Liver (tissue), 9 donors: ENCODE data around the gene NPRL2. TPM values are rescaled to one million over a fixed set of nuclear protein-coding genes. Genes with fewer than 3 reads are reported as not detected.
A peak's percentile ranks its signal among the peaks of the same experiment; 100 is the strongest.

Experiments used
- DNase-seq: peaks from one replicate; pipeline ENCODE4 v3.0.0-alpha.2; 2017; ENCODE audit warnings: low spot score
- H3K27ac ChIP-seq, 2 donors: one replicate each; pipeline ENCODE4 v1.7.0; 2013; ENCODE audit warnings: inconsistent platforms in 2 of 2, low read length in 2 of 2, control low read depth in 1 of 2, low read depth in 1 of 2, mild to moderate bottlenecking in 1 of 2
- H3K27me3 ChIP-seq, 4 donors: one replicate each; pipeline versions ENCODE4 v1.6.1 to v1.7.0; 2013; ENCODE audit warnings: low read length in 3 of 4, inconsistent platforms in 1 of 4, mild to moderate bottlenecking in 1 of 4, moderate library complexity in 1 of 4; ENCODE audit not compliant: control insufficient read depth in 4 of 4, insufficient read depth in 4 of 4
- H3K36me3 ChIP-seq, 4 donors: one replicate each; pipeline versions ENCODE4 v1.6.1 to v1.7.0; 2013; ENCODE audit warnings: low read length in 3 of 4, mild to moderate bottlenecking in 3 of 4, low read depth in 1 of 4, moderate library complexity in 1 of 4; ENCODE audit not compliant: control insufficient read depth in 4 of 4, insufficient read depth in 3 of 4
- H3K4me1 ChIP-seq, 4 donors: one replicate each; pipeline versions ENCODE4 v1.6.1 to v1.7.0; 2013; ENCODE audit warnings: low read length in 3 of 4, mild to moderate bottlenecking in 3 of 4, moderate library complexity in 1 of 4; ENCODE audit not compliant: control insufficient read depth in 4 of 4, insufficient read depth in 4 of 4
- H3K4me3 ChIP-seq, 3 donors: one replicate each; pipeline versions ENCODE4 v1.6.1 to v1.7.0; 2013; ENCODE audit warnings: low read length in 3 of 3, control low read depth in 1 of 3, low read depth in 1 of 3, mild to moderate bottlenecking in 1 of 3
- H3K9ac ChIP-seq, 2 donors: one replicate each; pipeline ENCODE4 v1.7.0; 2013; ENCODE audit warnings: low read length in 2 of 2, mild to moderate bottlenecking in 2 of 2, moderate library complexity in 2 of 2, control low read depth in 1 of 2, low read depth in 1 of 2
- H3K9me3 ChIP-seq, 4 donors: one replicate each; pipeline versions ENCODE4 v1.6.1 to v1.7.0; 2013; ENCODE audit warnings: low read length in 3 of 4; ENCODE audit not compliant: control insufficient read depth in 4 of 4
- ATF3 ChIP-seq: IDR thresholded peaks from 2 replicates; pipeline ENCODE4 v1.6.1; 2016; ENCODE audit warnings: antibody characterized with exemption
- FOXA2 ChIP-seq: IDR thresholded peaks from 2 replicates; pipeline ENCODE4 v1.6.1; 2016; ENCODE audit warnings: antibody characterized with exemption
- GABPA ChIP-seq, 2 donors: IDR thresholded peaks in 1 of 2; conservative IDR thresholded peaks in 1 of 2; 2 replicates each; pipeline ENCODE4 v1.6.1; 2016; ENCODE audit warnings: antibody characterized with exemption in 2 of 2, mild to moderate bottlenecking in 1 of 2, moderate library complexity in 1 of 2
- HNF4A ChIP-seq, 2 donors: conservative IDR thresholded peaks; 2 replicates each; pipeline ENCODE4 v1.6.1; 2016; ENCODE audit warnings: antibody characterized with exemption in 2 of 2, mild to moderate bottlenecking in 2 of 2
- HNF4G ChIP-seq: IDR thresholded peaks from 2 replicates; pipeline ENCODE4 v1.6.1; 2016; ENCODE audit warnings: antibody characterized with exemption
- MAX ChIP-seq: IDR thresholded peaks from 2 replicates; pipeline ENCODE4 v1.6.1; 2016; ENCODE audit warnings: antibody characterized with exemption
- NR2F2 ChIP-seq: IDR thresholded peaks from 2 replicates; pipeline ENCODE4 v1.6.1; 2016; ENCODE audit warnings: antibody characterized with exemption
- RAD21 ChIP-seq, 2 donors: IDR thresholded peaks; 2 replicates each; pipeline ENCODE4 v1.6.1; 2016; ENCODE audit warnings: antibody characterized with exemption in 2 of 2, mild to moderate bottlenecking in 2 of 2
- REST ChIP-seq: IDR thresholded peaks from 2 replicates; pipeline ENCODE4 v1.6.1; 2016; ENCODE audit warnings: antibody characterized with exemption, mild to moderate bottlenecking
- RXRA ChIP-seq, 2 donors: IDR thresholded peaks; 2 replicates each; pipeline ENCODE4 v1.6.1; 2017 to 2018; ENCODE audit warnings: antibody characterized with exemption in 2 of 2, mild to moderate bottlenecking in 1 of 2
- TAF1 ChIP-seq: conservative IDR thresholded peaks from 2 replicates; pipeline ENCODE4 v1.6.1; 2016; ENCODE audit warnings: antibody characterized with exemption, mild to moderate bottlenecking
- YY1 ChIP-seq: IDR thresholded peaks from 2 replicates; pipeline ENCODE4 v1.6.1; 2016; ENCODE audit warnings: antibody characterized with exemption, mild to moderate bottlenecking
- ZBTB33 ChIP-seq: IDR thresholded peaks from 2 replicates; pipeline ENCODE4 v1.6.1; 2016; ENCODE audit warnings: antibody characterized with exemption
- WGBS: extraction: QIAGEN DNeasy Blood & Tissue Kit; methylation state at CpG from one replicate; pipeline ENCODE4 v1.1.7; 2013; 5-methylcytosine and 5-hydroxymethylcytosine counted together
- polyA plus RNA-seq, 2 donors: library from polyadenylated mRNA; stranded (reverse) in 1 of 2; unstranded in 1 of 2; fragments of 200-250 nt in 1 of 2; fragments of >200 nt in 1 of 2; fragmentation: Nextera tagmentation in 1 of 2; extraction: Ambion mirVana in 1 of 2; gene quantifications; one replicate each; pipeline versions ENCODE4 v1.2.1 to v1.2.3, GENCODE V29; 2013 to 2015
- total RNA-seq, 2 donors: library from RNA; depleted of rRNA; stranded (reverse); fragments of >200 nt; gene quantifications; one replicate each; pipeline ENCODE4 v1.2.3, GENCODE V29; 2014
- donor health status: healthy.
- donor health status: healthy.
- donor health status: healthy.
- donor health status: healthy.
- donor health status: healthy.

Gene NPRL2
- total and polyA plus RNA-seq, 4 donors, result 11.3 to 17.3 (median 14.0) TPM

- Histone ChIP-seq H3K4me3 (peak overlapping the region; percentile 50 to 81 (median 66)), H3K36me3 (peaks cover 0 to 3% (median 0%) of the 10 kb centered on the region in 4 donors), H3K4me1 (peaks cover 12 to 48% (median 31%) of the 10 kb centered on the region in 4 donors), H3K27me3 (no peaks in the 10 kb centered on the region), H3K27ac (peak overlapping the region; percentile 84 to 98), H3K9ac (peak overlapping the region; percentile 75 to 87), H3K9me3 (no peaks in the 10 kb centered on the region)
- 35% methylated on average over 32 of the region's 32 CpGs for WGBS
- DNase-seq, result peak; percentile 32
- no peak for TF ChIP-seq NR2F2
- TF ChIP-seq RAD21 (IDR thresholded peaks at IDR 0.05), result peak in 1 of 2 donors; percentile 3
- peak; percentile 87 for TF ChIP-seq YY1
- peak; percentile 59 for TF ChIP-seq MAX
- peak; percentile 47 for TF ChIP-seq REST
These were observed 48.2 kb downstream of the NPRL2 start for GRCh38 chr3:50302095-50303012.

GRCh38 chr3:50300681-50301254, 49.8 kb downstream of the NPRL2 start:
- H3K27me3 ChIP-seq, result no peaks in the 10 kb centered on the region
- TF ChIP-seq MAX (peak; percentile 2), GABPA (IDR thresholded peaks at IDR 0.05 in 1 of 2, conservative IDR thresholded peaks at IDR 0.05 in 1 of 2) (no peak)
- peak; percentile 33 for DNase-seq
- 83% methylated on average over 6 of the region's 6 CpGs for WGBS
- H3K4me1 ChIP-seq, result peaks cover 12 to 49% (median 31%) of the 10 kb centered on the region in 4 donors
- peak overlapping the region in 1 of 2 donors; percentile 7 for H3K9ac ChIP-seq
- peak overlapping the region in 1 of 3 donors; percentile 2 for H3K4me3 ChIP-seq
- peaks cover 0 to 3% (median 0%) of the 10 kb centered on the region in 4 donors for H3K36me3 ChIP-seq
- H3K27ac ChIP-seq, result peak overlapping the region; percentile 84 to 95
- no peaks in the 10 kb centered on the region for H3K9me3 ChIP-seq

GRCh38 chr3:50299929-50300680, 50.5 kb downstream of the NPRL2 start:
- peak; percentile 35 for DNase-seq
- peak overlapping the region in 2 of 3 donors; percentile 1 to 10 for H3K4me3 ChIP-seq
- peak overlapping the region; percentile 84 to 95 for H3K27ac ChIP-seq
- no peaks in the 10 kb centered on the region for H3K9me3 ChIP-seq
- peaks cover 12 to 49% (median 31%) of the 10 kb centered on the region in 4 donors for H3K4me1 ChIP-seq
- peak overlapping the region; percentile 24 to 85 for H3K9ac ChIP-seq
- WGBS, result 40% methylated on average over 12 of the region's 12 CpGs
- H3K36me3 ChIP-seq, result peaks cover 0 to 3% (median 0%) of the 10 kb centered on the region in 4 donors
- H3K27me3 ChIP-seq, result no peaks in the 10 kb centered on the region
- no peak for TF ChIP-seq HNF4G
- no peak for TF ChIP-seq ATF3
- peak; percentile 53 for TF ChIP-seq MAX
- TF ChIP-seq YY1, result no peak
- no peak for TF ChIP-seq RXRA (IDR thresholded peaks at IDR 0.05)
- no peak for TF ChIP-seq FOXA2
- TF ChIP-seq HNF4A (conservative IDR thresholded peaks at IDR 0.05), result no peak
- TF ChIP-seq ZBTB33, result peak; percentile 28
- no peak for TF ChIP-seq TAF1
